Tibial nerve (tissue), 4 donors: ENCODE data around the gene IQSEC1.

Source experiments
- EP300 ChIP-seq, 2 donors: sonication (generic); formaldehyde crosslinking; IDR thresholded peaks; one replicate each; pipeline ENCODE4 v1.6.1; 2017; ENCODE audit warnings: antibody characterized with exemption in 2 of 2, mild to moderate bottlenecking in 1 of 2
- TF ChIP-seq, protein P1 (sequence below), 5 experiments: fragments of 200-600 bp in 3 of 5; fragments of 450-650 bp in 2 of 5; sonication (generic) in 3 of 5; IDR thresholded peaks; one replicate each; pipeline ENCODE4 v1.5.1; 2016 to 2019; ENCODE audit warnings: antibody characterized with exemption in 5 of 5, mild to moderate bottlenecking in 3 of 5, moderate library complexity in 2 of 5

DNA sequence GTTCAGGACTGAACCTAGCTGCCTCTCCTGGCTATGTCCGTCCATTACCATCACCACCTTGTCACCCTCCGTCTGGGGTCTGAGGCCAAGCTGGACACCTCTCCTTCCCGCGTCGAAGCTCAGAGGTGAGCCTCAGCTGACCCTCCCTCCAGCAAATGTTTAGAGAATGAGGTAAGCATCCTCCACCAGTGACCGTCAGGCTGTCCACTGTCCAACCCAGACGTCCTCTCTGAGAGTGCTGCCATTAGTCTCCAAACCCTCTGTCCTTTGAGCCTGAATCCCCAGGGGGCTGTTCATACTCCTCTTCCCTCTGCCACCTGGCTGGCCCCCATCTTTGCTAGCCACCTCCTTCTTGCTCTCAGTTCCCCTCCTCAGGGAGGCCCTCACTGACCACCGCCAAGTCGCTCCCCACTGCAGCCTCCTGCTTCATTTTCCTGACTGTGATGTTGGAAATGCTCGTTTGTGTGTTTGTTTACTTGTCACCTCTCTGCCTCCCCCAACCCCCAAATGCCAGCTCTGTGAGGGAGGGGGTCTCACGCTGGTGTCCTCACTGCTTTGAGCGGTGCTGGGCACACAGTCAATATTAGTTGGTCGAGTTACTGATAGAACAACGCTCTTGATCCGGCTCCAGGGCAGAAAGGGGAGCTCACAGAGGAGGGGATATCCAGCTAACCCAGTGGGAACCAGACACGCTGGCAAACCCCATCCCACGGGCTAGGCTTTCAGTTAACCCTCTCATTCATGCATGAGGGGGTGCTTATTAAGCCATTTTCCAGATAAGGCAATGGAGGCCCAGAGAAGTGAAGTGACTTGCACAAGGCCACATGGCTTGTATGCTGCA is 64.9 kb downstream of the IQSEC1 start:
- TF ChIP-seq, protein P1, sequence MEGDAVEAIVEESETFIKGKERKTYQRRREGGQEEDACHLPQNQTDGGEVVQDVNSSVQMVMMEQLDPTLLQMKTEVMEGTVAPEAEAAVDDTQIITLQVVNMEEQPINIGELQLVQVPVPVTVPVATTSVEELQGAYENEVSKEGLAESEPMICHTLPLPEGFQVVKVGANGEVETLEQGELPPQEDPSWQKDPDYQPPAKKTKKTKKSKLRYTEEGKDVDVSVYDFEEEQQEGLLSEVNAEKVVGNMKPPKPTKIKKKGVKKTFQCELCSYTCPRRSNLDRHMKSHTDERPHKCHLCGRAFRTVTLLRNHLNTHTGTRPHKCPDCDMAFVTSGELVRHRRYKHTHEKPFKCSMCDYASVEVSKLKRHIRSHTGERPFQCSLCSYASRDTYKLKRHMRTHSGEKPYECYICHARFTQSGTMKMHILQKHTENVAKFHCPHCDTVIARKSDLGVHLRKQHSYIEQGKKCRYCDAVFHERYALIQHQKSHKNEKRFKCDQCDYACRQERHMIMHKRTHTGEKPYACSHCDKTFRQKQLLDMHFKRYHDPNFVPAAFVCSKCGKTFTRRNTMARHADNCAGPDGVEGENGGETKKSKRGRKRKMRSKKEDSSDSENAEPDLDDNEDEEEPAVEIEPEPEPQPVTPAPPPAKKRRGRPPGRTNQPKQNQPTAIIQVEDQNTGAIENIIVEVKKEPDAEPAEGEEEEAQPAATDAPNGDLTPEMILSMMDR (IDR thresholded peaks at IDR 0.05): no peak
- TF ChIP-seq EP300 (IDR thresholded peaks at IDR 0.05): no peak
